ENCODE measurements around the gene YIF1A.

DNA sequence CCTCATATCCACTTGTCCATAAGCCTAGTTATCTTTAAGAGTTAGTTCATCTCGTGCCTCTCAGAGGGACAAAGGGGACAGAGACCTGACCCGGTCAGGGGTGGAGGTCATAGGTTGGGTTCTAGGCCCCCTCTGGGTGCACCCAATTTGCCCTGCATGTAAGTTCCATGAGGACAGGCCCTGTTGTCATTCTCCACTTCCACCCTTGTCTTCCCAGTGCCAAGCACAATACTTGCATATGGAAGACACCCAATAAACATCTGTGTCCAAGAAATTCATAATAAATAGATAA, 1.3 kb upstream of the YIF1A start:
- no peak for TF ChIP-seq CTCF (IDR thresholded peaks at IDR 0.05)
- TF ChIP-seq POLR2A (IDR thresholded peaks at IDR 0.05) = no peak
